ENCODE results near the gene TMEM19.

TMEM19 gene

DNA sequence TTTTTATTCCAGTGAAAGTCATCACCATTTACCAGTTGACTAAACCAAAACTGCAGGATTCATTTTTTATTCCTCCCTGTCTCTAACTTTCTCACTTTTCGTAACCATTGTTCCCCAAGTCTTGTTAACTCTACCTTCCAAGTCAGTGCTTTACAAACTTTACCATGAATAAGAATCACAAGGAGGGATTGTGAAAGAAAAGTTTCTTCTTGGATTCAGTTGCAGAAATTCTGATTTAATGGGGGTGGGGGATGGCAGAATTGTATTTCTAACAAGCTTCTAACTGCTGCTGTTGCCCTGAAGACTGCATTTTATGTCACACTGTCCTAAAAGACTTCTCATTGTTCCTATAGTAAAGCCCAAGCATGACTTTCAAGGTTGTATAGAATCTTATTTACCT, 63.8 kb downstream of the TMEM19 start:
- TF ChIP-seq, protein P1, sequence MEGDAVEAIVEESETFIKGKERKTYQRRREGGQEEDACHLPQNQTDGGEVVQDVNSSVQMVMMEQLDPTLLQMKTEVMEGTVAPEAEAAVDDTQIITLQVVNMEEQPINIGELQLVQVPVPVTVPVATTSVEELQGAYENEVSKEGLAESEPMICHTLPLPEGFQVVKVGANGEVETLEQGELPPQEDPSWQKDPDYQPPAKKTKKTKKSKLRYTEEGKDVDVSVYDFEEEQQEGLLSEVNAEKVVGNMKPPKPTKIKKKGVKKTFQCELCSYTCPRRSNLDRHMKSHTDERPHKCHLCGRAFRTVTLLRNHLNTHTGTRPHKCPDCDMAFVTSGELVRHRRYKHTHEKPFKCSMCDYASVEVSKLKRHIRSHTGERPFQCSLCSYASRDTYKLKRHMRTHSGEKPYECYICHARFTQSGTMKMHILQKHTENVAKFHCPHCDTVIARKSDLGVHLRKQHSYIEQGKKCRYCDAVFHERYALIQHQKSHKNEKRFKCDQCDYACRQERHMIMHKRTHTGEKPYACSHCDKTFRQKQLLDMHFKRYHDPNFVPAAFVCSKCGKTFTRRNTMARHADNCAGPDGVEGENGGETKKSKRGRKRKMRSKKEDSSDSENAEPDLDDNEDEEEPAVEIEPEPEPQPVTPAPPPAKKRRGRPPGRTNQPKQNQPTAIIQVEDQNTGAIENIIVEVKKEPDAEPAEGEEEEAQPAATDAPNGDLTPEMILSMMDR (IDR thresholded peaks at IDR 0.05; ENCODE audit: control insufficient read depth, insufficient read depth, low read depth, low read length, missing control alignments): no peak
- no peak overlapping the region for H3K4me3 ChIP-seq (ENCODE audit: control insufficient read depth, low read depth, low read length)
- no peak for DNase-seq (ENCODE audit: low read depth)

DNA sequence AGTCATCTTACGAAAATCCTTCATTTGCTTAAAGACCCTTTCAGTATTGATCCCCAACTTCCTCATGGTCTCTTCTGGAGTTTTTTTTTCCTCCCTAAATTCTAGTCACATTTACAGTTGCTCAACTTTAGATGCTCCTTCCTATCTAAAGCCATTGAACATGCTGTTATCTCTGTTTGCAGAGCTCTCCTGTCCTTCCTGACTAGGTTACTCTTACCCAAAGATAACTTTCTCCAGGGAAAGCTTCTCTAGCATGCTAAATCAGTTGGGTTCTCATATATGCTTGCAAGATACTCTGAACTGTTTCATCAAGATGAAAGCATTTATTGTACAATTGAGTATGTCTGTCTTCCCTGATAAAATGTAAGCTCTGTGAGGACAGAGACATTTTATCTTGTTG, 67.0 kb downstream of the TMEM19 start:
- no peak overlapping the region for H3K4me3 ChIP-seq (ENCODE audit: control insufficient read depth, low read depth, low read length)
- TF ChIP-seq, protein P1 (IDR thresholded peaks at IDR 0.05; ENCODE audit: control insufficient read depth, insufficient read depth, low read depth, low read length, missing control alignments): no peak
- DNase-seq (ENCODE audit: low read depth): no peak
